Measurements from ENCODE around the gene ZSCAN21.

The ZSCAN21 gene

GRCh38 chr7:100087055-100087750, 37.6 kb downstream of the ZSCAN21 start:
- TF ChIP-seq CREB1 (IDR thresholded peaks at IDR 0.05; ENCODE audit: low read depth) (no peak), TCF12 (IDR thresholded peaks at IDR 0.05; ENCODE audit: low read depth) (no peak), EGR1 (IDR thresholded peaks at IDR 0.05) (no peak), YY1 (IDR thresholded peaks at IDR 0.05; ENCODE audit: low read depth) (no peak), MAX (IDR thresholded peaks at IDR 0.05) (no peak), RAD21 (IDR thresholded peaks at IDR 0.05; ENCODE audit: low read depth) (no peak), REST (IDR thresholded peaks at IDR 0.05; ENCODE audit: low read depth) (no peak), NFIC (IDR thresholded peaks at IDR 0.05) (no peak), FOXM1 (IDR thresholded peaks at IDR 0.05; ENCODE audit: borderline replicate concordance, low read depth) (no peak), CEBPB (IDR thresholded peaks at IDR 0.05) (no peak), TAF1 (IDR thresholded peaks at IDR 0.05; ENCODE audit: low read depth) (no peak), EP300 (IDR thresholded peaks at IDR 0.05; ENCODE audit: borderline replicate concordance) (no peak), USF1 (IDR thresholded peaks at IDR 0.05) (no peak), ZBTB7A (IDR thresholded peaks at IDR 0.05; ENCODE audit: low read depth) (no peak), TEAD4 (IDR thresholded peaks at IDR 0.05) (no peak)

GRCh38 chr7:100088095-100088620, 38.6 kb downstream of the ZSCAN21 start:
- no peak for TF ChIP-seq ZBTB7A (IDR thresholded peaks at IDR 0.05; ENCODE audit: low read depth)
- TF ChIP-seq USF1 (IDR thresholded peaks at IDR 0.05), result no peak
- no peak for TF ChIP-seq CREB1 (IDR thresholded peaks at IDR 0.05; ENCODE audit: low read depth)
- TF ChIP-seq EP300 (IDR thresholded peaks at IDR 0.05; ENCODE audit: borderline replicate concordance), result no peak
- no peak for TF ChIP-seq TCF12 (IDR thresholded peaks at IDR 0.05; ENCODE audit: low read depth)
- no peak for TF ChIP-seq CEBPB (IDR thresholded peaks at IDR 0.05)
- TF ChIP-seq NFIC (IDR thresholded peaks at IDR 0.05), result no peak
- TF ChIP-seq TEAD4 (IDR thresholded peaks at IDR 0.05), result no peak
- TF ChIP-seq TAF1 (IDR thresholded peaks at IDR 0.05; ENCODE audit: low read depth), result no peak
- no peak for TF ChIP-seq RAD21 (IDR thresholded peaks at IDR 0.05; ENCODE audit: low read depth)
- no peak for TF ChIP-seq REST (IDR thresholded peaks at IDR 0.05; ENCODE audit: low read depth)
- TF ChIP-seq MAX (IDR thresholded peaks at IDR 0.05), result no peak
- TF ChIP-seq YY1 (IDR thresholded peaks at IDR 0.05; ENCODE audit: low read depth), result no peak
- no peak for TF ChIP-seq EGR1 (IDR thresholded peaks at IDR 0.05)
- no peak for TF ChIP-seq FOXM1 (IDR thresholded peaks at IDR 0.05; ENCODE audit: borderline replicate concordance, low read depth)

GRCh38 chr7:100088621-100089457, 39.3 kb downstream of the ZSCAN21 start, which contains the start of gene COPS6:
Gene COPS6, plus strand, starts transcription at chr7:100088969. Its CDS starts 22 bp downstream, at chr7:100088991.
- TF ChIP-seq USF1 (IDR thresholded peaks at IDR 0.05) (peak; percentile 39; the same call in 1 of the 2 replicates), YY1 (IDR thresholded peaks at IDR 0.05; ENCODE audit: low read depth) (peak; percentile 97), CEBPB (IDR thresholded peaks at IDR 0.05) (no peak), CREB1 (IDR thresholded peaks at IDR 0.05; ENCODE audit: low read depth) (no peak), EGR1 (IDR thresholded peaks at IDR 0.05) (peak; percentile 14; the same call in 1 of the 2 replicates), ZBTB7A (IDR thresholded peaks at IDR 0.05; ENCODE audit: low read depth) (no peak), REST (IDR thresholded peaks at IDR 0.05; ENCODE audit: low read depth) (no peak), FOXM1 (IDR thresholded peaks at IDR 0.05; ENCODE audit: borderline replicate concordance, low read depth) (no peak), TCF12 (IDR thresholded peaks at IDR 0.05; ENCODE audit: low read depth) (0 out of 2 replicates have a peak, but pooled peaks have one; percentile 15), NFIC (IDR thresholded peaks at IDR 0.05) (no peak; the same call in 1 of the 2 replicates), TEAD4 (IDR thresholded peaks at IDR 0.05) (peak; percentile 35; the same call in 1 of the 2 replicates), RAD21 (IDR thresholded peaks at IDR 0.05; ENCODE audit: low read depth) (no peak), EP300 (IDR thresholded peaks at IDR 0.05; ENCODE audit: borderline replicate concordance) (no peak), TAF1 (IDR thresholded peaks at IDR 0.05; ENCODE audit: low read depth) (peak; percentile 98), MAX (IDR thresholded peaks at IDR 0.05) (peak; percentile 92)

All from Ishikawa (cell line).